ENCODE results near the gene ADCY9. TPM values are rescaled to one million over a fixed set of nuclear protein-coding genes. Genes with fewer than 3 reads are reported as not detected.

Gene ADCY9
- total RNA-seq, 1 donor from 2014 or later = 49.6 TPM

DNA sequence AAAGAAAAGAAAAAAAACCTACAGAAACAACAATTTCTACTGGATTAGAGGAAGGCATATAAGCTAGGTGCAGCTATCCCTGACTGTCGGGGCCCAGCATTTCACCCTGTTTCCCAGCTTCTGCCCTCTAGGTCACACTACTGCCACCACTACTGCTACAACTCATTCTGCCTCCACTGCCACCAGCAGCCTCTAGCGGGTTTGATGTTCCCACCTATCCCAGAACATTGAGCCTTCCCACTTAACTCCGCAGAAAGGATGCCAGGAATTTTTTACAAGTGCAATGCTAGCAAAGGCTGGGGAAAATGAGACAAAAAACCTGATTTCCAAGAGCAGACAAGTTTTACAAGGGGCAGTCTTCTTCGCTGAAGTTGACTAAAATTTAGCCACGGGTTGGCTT is 10.4 kb downstream of the ADCY9 start:
- peaks cover 21% of the 10 kb centered on the region for H3K4me1 ChIP-seq
- no peak overlapping the region for H3K4me3 ChIP-seq
- H3K9me3 ChIP-seq = no peaks in the 10 kb centered on the region
- intact Hi-C loops (cut with DNase I) = no loop called here
- ATAC-seq (no peak), DNase-seq (no peak)
- no peaks in the 10 kb centered on the region for H3K27me3 ChIP-seq
- no peak overlapping the region for H3K27ac ChIP-seq
- H3K36me3 ChIP-seq = peaks cover 3% of the 10 kb centered on the region
- no peak for TF ChIP-seq CTCF (IDR thresholded peaks at IDR 0.05)

- Histone ChIP-seq H3K4me1 (peaks cover 4% of the 10 kb centered on the region), H3K9me3 (no peaks in the 10 kb centered on the region), H3K4me3 (no peak overlapping the region), H3K27ac (no peak overlapping the region), H3K27me3 (no peaks in the 10 kb centered on the region), H3K36me3 (peaks cover 3% of the 10 kb centered on the region)
- no peak for TF ChIP-seq CTCF (IDR thresholded peaks at IDR 0.05)
- DNase-seq (no peak), ATAC-seq (no peak)
- intact Hi-C loops (cut with DNase I) = loop anchor here (2.0 kb wide), 1 partner anchor 31 kb away; no protein-coding TSS in a partner anchor
Measured at GRCh38 chr16:4103745-4104144, 12.5 kb downstream of the ADCY9 start.

- intact Hi-C loops (cut with DNase I) = loop anchor here (2.0 kb wide), 1 partner anchor 33 kb away; no protein-coding TSS in a partner anchor
- TF ChIP-seq CTCF (IDR thresholded peaks at IDR 0.05) = no peak
- DNase-seq = no peak
- H3K36me3 ChIP-seq = peaks cover 3% of the 10 kb centered on the region
- no peak overlapping the region for H3K4me3 ChIP-seq
- H3K4me1 ChIP-seq = peaks cover 20% of the 10 kb centered on the region
- no peak for ATAC-seq
- no peaks in the 10 kb centered on the region for H3K27me3 ChIP-seq
- no peaks in the 10 kb centered on the region for H3K9me3 ChIP-seq
- no peak overlapping the region for H3K27ac ChIP-seq
Measured at GRCh38 chr16:4101421-4102219, 14.6 kb downstream of the ADCY9 start.

DNA sequence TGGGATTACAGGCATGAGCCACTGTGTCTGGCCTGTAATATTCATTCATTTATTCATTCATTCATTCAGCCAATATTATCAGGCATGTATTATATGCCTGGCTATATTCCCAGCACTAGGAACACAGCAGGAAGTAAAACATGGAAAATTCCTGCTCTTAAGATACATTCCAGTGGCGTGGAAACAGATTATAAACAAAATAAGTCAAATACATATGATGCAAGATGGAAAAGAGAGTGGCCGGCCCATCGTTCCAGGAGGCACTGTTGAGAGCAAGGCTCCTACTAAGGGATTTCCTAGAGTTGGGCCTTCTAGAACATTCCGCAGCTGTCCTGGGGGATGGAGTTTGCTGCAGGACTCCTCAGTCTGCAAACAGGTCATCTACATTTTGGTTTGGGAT is 17.7 kb downstream of the ADCY9 start:
- Histone ChIP-seq H3K27me3 (no peaks in the 10 kb centered on the region), H3K27ac (no peak overlapping the region), H3K36me3 (peaks cover 3% of the 10 kb centered on the region), H3K9me3 (no peaks in the 10 kb centered on the region), H3K4me3 (no peak overlapping the region), H3K4me1 (peaks cover 32% of the 10 kb centered on the region)
- intact Hi-C loops (cut with DNase I) = no loop called here
- no peak for TF ChIP-seq CTCF (IDR thresholded peaks at IDR 0.05)
- ATAC-seq (no peak), DNase-seq (no peak)

GRCh38 chr16:4097826-4098240 is 18.4 kb downstream of the ADCY9 start:
- Histone ChIP-seq H3K9me3 (no peaks in the 10 kb centered on the region), H3K4me1 (peaks cover 32% of the 10 kb centered on the region), H3K27me3 (no peaks in the 10 kb centered on the region), H3K36me3 (peaks cover under 1% of the 10 kb centered on the region), H3K27ac (no peak overlapping the region), H3K4me3 (no peak overlapping the region)
- DNase-seq = no peak
- ATAC-seq = no peak
- TF ChIP-seq CTCF (IDR thresholded peaks at IDR 0.05) = no peak
- intact Hi-C loops (cut with DNase I) = no loop called here

All from upper lobe of right lung (tissue), 1 donor.